Neural cell (in vitro differentiated cells): Measurements from ENCODE around the gene GCSAM. TPM values are rescaled to one million over a fixed set of nuclear protein-coding genes. Genes with fewer than 3 reads are reported as not detected.

ENCODE experiments used
- H2AFZ ChIP-seq: fragments of 200-600, 300-800 bp; sonication (generic), shearing (Covaris generic); 2 replicates; pipeline ENCODE4 v1.6.0; 2014; ENCODE audit warnings: low read depth, mild to moderate bottlenecking, antibody characterized with exemption, low read length, moderate library complexity
- H3F3A ChIP-seq: fragments of 200-600 bp; shearing (Covaris generic); 2 replicates; pipeline ENCODE4 v1.6.1; 2016; ENCODE audit warnings: mild to moderate bottlenecking, moderate library complexity, mixed read lengths, antibody characterized with exemption, low read length; ENCODE audit not compliant: insufficient read depth, poor library complexity, severe bottlenecking
- H3K27ac ChIP-seq: fragments of 200-600, 300-800 bp; sonication (generic), shearing (Covaris generic); 2 replicates; pipeline ENCODE4 v1.5.1; 2014; ENCODE audit warnings: mild to moderate bottlenecking, low read length, moderate library complexity
- H3K27me3 ChIP-seq: fragments of 300-800, 200-600 bp; sonication (generic), shearing (Covaris generic); 2 replicates; pipeline ENCODE4 v1.6.0; 2014; ENCODE audit warnings: mild to moderate bottlenecking, low read depth, low read length, moderate library complexity; ENCODE audit not compliant: insufficient read depth
- H3K36me3 ChIP-seq: fragments of 300-800, 200-600 bp; sonication (generic), shearing (Covaris generic); 2 replicates; pipeline ENCODE4 v1.5.1; 2014; ENCODE audit warnings: mild to moderate bottlenecking, antibody characterized with exemption, low read length, moderate library complexity; ENCODE audit not compliant: insufficient read depth
- H3K4me2 ChIP-seq: fragments of 300-800, 200-600 bp; sonication (generic), shearing (Covaris generic); 2 replicates; pipeline ENCODE4 v1.6.0; 2014; ENCODE audit warnings: mild to moderate bottlenecking, low read length
- H3K4me3 ChIP-seq: fragments of 300-800, 200-600 bp; sonication (generic), shearing (Covaris generic); 2 replicates; pipeline ENCODE4 v1.5.1; 2014; ENCODE audit warnings: mild to moderate bottlenecking, low read length, moderate library complexity
- H3K79me2 ChIP-seq: fragments of 200-600 bp; shearing (Covaris generic); replicated peaks from 2 replicates; pipeline ENCODE4 v1.6.0; 2014; ENCODE audit warnings: mild to moderate bottlenecking, low read length, moderate library complexity; ENCODE audit not compliant: insufficient read depth
- H3K9ac ChIP-seq: fragments of 300-800, 200-600 bp; sonication (generic), shearing (Covaris generic); 2 replicates; pipeline ENCODE4 v1.6.1; 2016; ENCODE audit warnings: mild to moderate bottlenecking, low read length, mixed read lengths
- H3K9me2 ChIP-seq: fragments of 200-600 bp; shearing (Covaris generic); 2 replicates; pipeline ENCODE4 v1.6.1; 2016; ENCODE audit warnings: mild to moderate bottlenecking, low read length, mixed read lengths; ENCODE audit not compliant: insufficient read depth
- H3K9me3 ChIP-seq: fragments of 200-600, 300-800 bp; sonication (generic), shearing (Covaris generic); 2 replicates; pipeline ENCODE4 v1.6.1; 2016; ENCODE audit warnings: mild to moderate bottlenecking, mixed run types, low read length, moderate library complexity, mixed read lengths
- H4K20me1 ChIP-seq: fragments of 200-600 bp; shearing (Covaris generic); 2 replicates; pipeline ENCODE4 v1.6.1; 2016; ENCODE audit warnings: mild to moderate bottlenecking, mixed run types; ENCODE audit not compliant: insufficient read depth
- CTCF ChIP-seq: fragments of 450-650 bp; IDR thresholded peaks from 2 replicates; pipeline ENCODE4 v1.5.1; 2014; ENCODE audit warnings: antibody characterized with exemption, mild to moderate bottlenecking, moderate library complexity; ENCODE audit not compliant: poor library complexity, severe bottlenecking
- EP300 ChIP-seq: fragments of 450-650 bp; conservative IDR thresholded peaks from 2 replicates; pipeline ENCODE4 v1.6.1; 2014; ENCODE audit warnings: antibody characterized with exemption, mild to moderate bottlenecking, moderate library complexity; ENCODE audit not compliant: poor library complexity, severe bottlenecking
- EZH2 ChIP-seq: fragments of 200-600, 300-800 bp; shearing (Covaris generic), sonication (generic); IDR thresholded peaks from 2 replicates; pipeline ENCODE4 v1.6.1; 2014; ENCODE audit warnings: antibody characterized with exemption, low read length, borderline replicate concordance, mild to moderate bottlenecking; ENCODE audit not compliant: insufficient read depth, poor library complexity, severe bottlenecking
- MXI1 ChIP-seq: fragments of 450-650 bp; conservative IDR thresholded peaks from 2 replicates; pipeline ENCODE4 v1.6.1; 2014; ENCODE audit warnings: antibody characterized with exemption, mild to moderate bottlenecking; ENCODE audit not compliant: poor library complexity, severe bottlenecking
- POLR2AphosphoS5 ChIP-seq: IDR thresholded peaks from 2 replicates; pipeline ENCODE4 v1.6.1; 2012
- RAD21 ChIP-seq: fragments of 450-650 bp; conservative IDR thresholded peaks from 2 replicates; pipeline ENCODE4 v1.6.1; 2014; ENCODE audit warnings: antibody characterized with exemption, mild to moderate bottlenecking, moderate library complexity
- SMC3 ChIP-seq: fragments of 450-650 bp; conservative IDR thresholded peaks from 2 replicates; pipeline ENCODE4 v1.6.1; 2014; ENCODE audit warnings: antibody characterized with exemption, mild to moderate bottlenecking, moderate library complexity; ENCODE audit not compliant: poor library complexity
- TAF1 ChIP-seq: IDR thresholded peaks from 2 replicates; pipeline ENCODE4 v1.6.1; 2012; ENCODE audit warnings: low read depth
- polyA plus RNA-seq: library from polyadenylated mRNA; depleted of rRNA; stranded (reverse); fragments of >200 nt; gene quantifications from 2 replicates; pipeline ENCODE4 v1.2.3, GENCODE V29; 2014
- TF ChIP-seq, protein P1 (sequence below): IDR thresholded peaks from 2 replicates; pipeline ENCODE4 v1.6.1; 2012; ENCODE audit warnings: borderline replicate concordance

The GCSAM gene
- polyA plus RNA-seq, 1 donor from 2014 or later, result not detected

DNA sequence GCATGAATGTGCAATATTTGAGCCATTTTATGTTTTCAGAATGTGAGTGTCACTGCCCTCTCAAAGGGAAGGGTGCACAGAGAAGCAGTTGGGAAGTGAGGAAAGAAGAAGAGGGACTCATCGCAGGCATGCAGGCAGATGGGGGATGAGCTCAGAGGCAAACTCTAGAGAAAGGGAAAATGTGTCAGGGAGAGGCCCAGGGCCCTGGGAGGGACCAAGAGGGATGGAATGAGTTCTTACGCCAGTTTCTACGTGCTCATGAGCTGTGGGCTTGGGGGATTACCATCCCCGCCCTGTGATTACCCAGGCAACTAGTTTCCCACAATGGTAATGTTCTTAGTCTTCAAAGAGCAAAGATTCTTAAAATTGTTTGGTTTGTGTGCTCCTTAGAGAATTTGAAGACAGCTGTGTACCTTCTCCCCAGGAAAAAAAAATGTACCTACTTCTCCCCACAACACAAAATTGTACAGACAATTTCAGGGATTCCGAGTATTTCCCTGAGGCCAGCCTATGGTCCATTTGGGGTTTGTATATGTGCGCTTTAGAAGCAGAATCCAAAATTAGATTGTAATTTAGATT, 17.8 kb downstream of the GCSAM start:
- H3K36me3 ChIP-seq, result no peaks in the 10 kb centered on the region
- no peaks in the 10 kb centered on the region for H3K9me3 ChIP-seq
- no peaks in the 10 kb centered on the region for H3K27me3 ChIP-seq
- H3K79me2 ChIP-seq, result no peaks in the 10 kb centered on the region
- no peak overlapping the region for H3K4me3 ChIP-seq
- no peak overlapping the region for H2AFZ ChIP-seq
- no peaks in the 10 kb centered on the region for H3F3A ChIP-seq
- TF ChIP-seq EZH2, result no peak
- TF ChIP-seq, protein P1, sequence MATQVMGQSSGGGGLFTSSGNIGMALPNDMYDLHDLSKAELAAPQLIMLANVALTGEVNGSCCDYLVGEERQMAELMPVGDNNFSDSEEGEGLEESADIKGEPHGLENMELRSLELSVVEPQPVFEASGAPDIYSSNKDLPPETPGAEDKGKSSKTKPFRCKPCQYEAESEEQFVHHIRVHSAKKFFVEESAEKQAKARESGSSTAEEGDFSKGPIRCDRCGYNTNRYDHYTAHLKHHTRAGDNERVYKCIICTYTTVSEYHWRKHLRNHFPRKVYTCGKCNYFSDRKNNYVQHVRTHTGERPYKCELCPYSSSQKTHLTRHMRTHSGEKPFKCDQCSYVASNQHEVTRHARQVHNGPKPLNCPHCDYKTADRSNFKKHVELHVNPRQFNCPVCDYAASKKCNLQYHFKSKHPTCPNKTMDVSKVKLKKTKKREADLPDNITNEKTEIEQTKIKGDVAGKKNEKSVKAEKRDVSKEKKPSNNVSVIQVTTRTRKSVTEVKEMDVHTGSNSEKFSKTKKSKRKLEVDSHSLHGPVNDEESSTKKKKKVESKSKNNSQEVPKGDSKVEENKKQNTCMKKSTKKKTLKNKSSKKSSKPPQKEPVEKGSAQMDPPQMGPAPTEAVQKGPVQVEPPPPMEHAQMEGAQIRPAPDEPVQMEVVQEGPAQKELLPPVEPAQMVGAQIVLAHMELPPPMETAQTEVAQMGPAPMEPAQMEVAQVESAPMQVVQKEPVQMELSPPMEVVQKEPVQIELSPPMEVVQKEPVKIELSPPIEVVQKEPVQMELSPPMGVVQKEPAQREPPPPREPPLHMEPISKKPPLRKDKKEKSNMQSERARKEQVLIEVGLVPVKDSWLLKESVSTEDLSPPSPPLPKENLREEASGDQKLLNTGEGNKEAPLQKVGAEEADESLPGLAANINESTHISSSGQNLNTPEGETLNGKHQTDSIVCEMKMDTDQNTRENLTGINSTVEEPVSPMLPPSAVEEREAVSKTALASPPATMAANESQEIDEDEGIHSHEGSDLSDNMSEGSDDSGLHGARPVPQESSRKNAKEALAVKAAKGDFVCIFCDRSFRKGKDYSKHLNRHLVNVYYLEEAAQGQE, result no peak
- no peak for TF ChIP-seq TAF1
- no peak for TF ChIP-seq CTCF
- TF ChIP-seq POLR2AphosphoS5, result no peak
- no peak for TF ChIP-seq RAD21
- no peak for TF ChIP-seq SMC3
- no peak for TF ChIP-seq EP300
- no peak for TF ChIP-seq MXI1
- H3K27ac ChIP-seq, result no peak overlapping the region
- H3K9me2 ChIP-seq, result no peaks in the 10 kb centered on the region
- no peak overlapping the region for H3K4me2 ChIP-seq
- no peaks in the 10 kb centered on the region for H4K20me1 ChIP-seq
- no peak overlapping the region for H3K9ac ChIP-seq

GRCh38 chr3:112114576-112115160, 18.4 kb downstream of the GCSAM start:
- no peaks in the 10 kb centered on the region for H3K9me3 ChIP-seq
- no peak overlapping the region for H3K4me2 ChIP-seq
- no peaks in the 10 kb centered on the region for H3F3A ChIP-seq
- H3K27ac ChIP-seq, result no peak overlapping the region
- H3K9ac ChIP-seq, result no peak overlapping the region
- H3K27me3 ChIP-seq, result no peaks in the 10 kb centered on the region
- H3K36me3 ChIP-seq, result no peaks in the 10 kb centered on the region
- H4K20me1 ChIP-seq, result no peaks in the 10 kb centered on the region
- TF ChIP-seq MXI1 (no peak), RAD21 (no peak), POLR2AphosphoS5 (no peak), EZH2 (no peak), CTCF (no peak), EP300 (no peak), SMC3 (no peak), TAF1 (no peak)
- TF ChIP-seq, protein P1, result no peak
- H3K79me2 ChIP-seq, result no peaks in the 10 kb centered on the region
- H3K9me2 ChIP-seq, result no peaks in the 10 kb centered on the region
- H3K4me3 ChIP-seq, result no peak overlapping the region
- H2AFZ ChIP-seq, result no peak overlapping the region
